GM19328 (cell line): ENCODE results near the gene PDZD2.
"Not testable (repeated sequence)": the region's sequence is repeated elsewhere in the genome, so short reads cannot be mapped to it uniquely, and the experiment has no call there.

Experiments
- ATAC-seq: cut with Tn5 transposase; IDR thresholded peaks from one replicate; pipeline ENCODE4 v1.9.1; 2021; ENCODE audit warnings: mild to moderate bottlenecking, moderate library complexity; ENCODE audit not compliant: unreplicated experiment

Gene PDZD2

GRCh38 chr5:31962871-31963307 lies 324.0 kb downstream of the PDZD2 start:
- ATAC-seq: no peak

GRCh38 chr5:31963358-31964006 lies 324.6 kb downstream of the PDZD2 start:
- no peak for ATAC-seq

GRCh38 chr5:31964007-31964360 lies 325.1 kb downstream of the PDZD2 start:
- no peak for ATAC-seq

DNA sequence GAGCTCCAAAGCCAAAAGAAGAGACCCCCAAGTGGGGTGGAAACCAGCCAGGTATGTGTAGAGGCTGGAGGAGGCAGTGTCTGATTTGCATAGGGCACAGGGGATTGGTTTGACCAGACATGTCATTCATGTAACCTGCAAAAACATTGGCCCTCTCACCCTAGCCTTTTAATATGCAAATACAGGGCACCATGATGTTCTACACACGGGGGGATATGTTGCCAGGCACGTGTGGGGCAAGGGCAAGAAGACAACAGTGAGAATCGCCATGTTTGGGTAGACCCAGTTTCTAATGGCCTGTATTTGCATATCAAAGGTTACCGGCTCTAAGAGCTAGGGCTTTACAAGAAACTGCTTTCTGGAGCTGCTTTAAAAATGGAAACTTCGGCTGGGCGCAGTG lies 326.3 kb downstream of the PDZD2 start:
- no peak for ATAC-seq

GRCh38 chr5:31966936-31967335 lies 328.0 kb downstream of the PDZD2 start:
- no peak for ATAC-seq

GRCh38 chr5:31967461-31967860 lies 328.5 kb downstream of the PDZD2 start:
- no peak for ATAC-seq

GRCh38 chr5:31972558-31972957 lies 333.6 kb downstream of the PDZD2 start:
- ATAC-seq: no peak

DNA sequence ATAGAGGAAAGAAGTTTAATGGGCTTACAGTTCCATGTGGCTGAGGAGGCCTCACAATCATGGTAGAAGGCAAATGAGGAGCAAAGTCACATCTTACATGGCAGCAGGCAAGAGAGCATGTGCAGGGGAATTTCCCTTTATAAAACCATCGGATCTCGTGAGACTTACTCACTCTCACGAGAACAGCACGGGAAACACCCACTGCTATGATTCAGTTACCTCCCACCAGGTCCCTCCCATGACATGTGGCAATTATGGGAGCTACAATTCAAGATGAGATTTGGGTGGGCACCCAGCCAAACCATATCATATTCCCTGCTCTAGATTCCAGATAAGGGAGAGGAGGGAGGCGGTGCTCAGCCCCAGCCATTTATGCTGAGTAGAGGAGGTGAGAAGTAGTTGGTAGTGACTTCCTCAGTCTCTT lies 336.3 kb downstream of the PDZD2 start:
- ATAC-seq: not testable (repeated sequence)

GRCh38 chr5:31976169-31976568 lies 337.2 kb downstream of the PDZD2 start:
- ATAC-seq: no peak

- ATAC-seq: no peak
These were observed 342.5 kb downstream of the PDZD2 start for GRCh38 chr5:31981361-31981945.

- no peak for ATAC-seq
These were observed 343.1 kb downstream of the PDZD2 start for GRCh38 chr5:31982027-31982426.

- no peak for ATAC-seq
These were observed 343.7 kb downstream of the PDZD2 start for GRCh38 chr5:31982621-31983020.

DNA sequence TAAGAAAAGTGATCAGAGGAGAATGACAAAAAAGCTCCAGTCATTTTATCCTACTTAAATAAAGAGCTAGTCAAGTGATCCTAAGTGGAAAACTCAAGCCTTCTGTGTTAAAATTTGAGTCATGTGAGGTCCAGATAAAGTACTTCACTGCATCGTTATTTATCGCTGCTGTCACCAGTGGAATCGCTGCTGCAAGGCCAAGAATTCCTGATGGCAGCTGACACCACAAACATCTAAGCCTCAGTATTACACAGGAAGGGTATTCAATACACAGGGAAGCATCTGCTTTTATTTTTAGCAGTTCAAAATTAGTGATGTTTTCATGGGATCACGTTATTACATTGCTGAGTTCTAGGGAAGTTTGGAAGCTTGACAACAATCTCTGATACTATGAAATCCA lies 344.9 kb downstream of the PDZD2 start:
- no peak for ATAC-seq

- ATAC-seq: no peak
These were observed 345.8 kb downstream of the PDZD2 start for GRCh38 chr5:31984691-31985090.

DNA sequence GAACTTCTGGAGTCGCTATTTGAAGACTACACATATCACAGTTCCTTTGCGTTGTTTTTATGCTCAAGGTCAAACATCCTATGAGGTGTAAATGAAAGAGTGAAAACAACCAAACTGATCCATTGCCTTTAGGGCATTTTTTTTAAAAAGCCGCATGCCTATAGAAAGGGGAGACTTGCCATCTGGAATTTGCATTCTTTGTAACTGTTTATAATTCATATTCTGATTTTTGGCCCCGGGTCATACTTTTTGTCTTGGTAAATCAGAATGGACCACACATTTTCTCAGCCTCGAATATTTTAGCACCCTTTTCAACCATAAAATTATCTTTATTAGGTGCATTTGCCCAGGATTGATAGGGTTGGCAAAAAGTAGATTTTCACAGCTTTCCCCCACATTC lies 347.2 kb downstream of the PDZD2 start:
- no peak for ATAC-seq

DNA sequence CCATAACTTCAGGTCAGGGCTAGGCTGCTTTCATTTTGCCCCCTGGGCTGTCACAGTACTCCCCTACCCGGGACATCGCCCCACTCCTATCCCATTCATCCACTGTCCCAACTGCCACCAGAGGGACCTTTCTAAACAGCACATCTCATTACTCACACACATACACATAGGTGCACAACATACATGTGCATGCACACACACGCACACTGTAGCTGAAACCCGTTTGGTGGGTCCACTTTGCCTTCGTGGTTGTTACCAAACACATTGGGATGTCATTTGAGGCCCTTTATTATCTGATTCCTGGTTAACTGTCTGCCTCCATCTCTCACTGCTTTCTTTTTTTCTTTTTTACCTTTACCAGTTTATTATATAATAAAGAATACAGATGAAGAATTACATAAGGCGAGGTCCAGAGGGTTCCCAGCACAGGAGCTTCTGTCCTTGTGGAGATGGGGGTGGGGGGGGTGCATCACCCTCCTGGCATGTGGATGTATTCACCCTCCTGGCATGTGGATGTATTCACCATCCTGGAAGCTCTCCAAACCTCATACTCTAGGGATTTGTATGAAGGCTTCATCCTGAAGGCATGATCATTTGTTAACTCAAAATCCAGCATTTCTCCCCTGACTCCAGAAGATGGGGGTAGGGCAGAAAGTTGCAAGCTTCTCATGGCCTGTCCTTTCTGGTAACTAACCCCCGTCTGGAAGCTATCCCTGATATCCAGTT lies 349.2 kb downstream of the PDZD2 start:
- ATAC-seq: no peak

DNA sequence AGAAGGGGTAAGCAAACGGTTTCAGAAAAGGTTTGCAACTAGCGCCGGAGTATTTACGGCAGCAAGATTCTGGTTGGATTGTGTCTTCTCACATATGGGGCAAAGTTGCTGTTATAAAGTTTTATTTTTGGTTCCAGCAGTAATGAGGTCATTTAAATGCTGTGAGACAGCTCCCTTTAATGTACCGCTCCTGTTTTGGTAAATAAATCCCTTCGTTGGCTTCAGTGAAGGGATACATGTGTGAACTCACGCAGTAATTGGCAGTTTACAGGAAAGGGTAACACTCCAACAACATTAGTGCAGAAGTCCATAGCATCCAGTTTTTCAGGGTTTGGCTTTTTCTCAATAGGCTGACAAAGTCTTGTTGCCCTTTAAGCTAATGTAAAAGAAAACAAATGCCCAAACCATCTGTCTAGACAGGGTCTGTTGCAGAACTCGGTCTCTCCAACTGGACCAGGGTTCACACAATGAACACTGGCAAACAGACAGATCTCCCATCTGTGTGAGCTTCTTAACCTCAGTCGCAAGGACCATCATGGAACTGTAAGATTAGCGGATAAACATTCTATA lies 351.2 kb downstream of the PDZD2 start:
- ATAC-seq: no peak

DNA sequence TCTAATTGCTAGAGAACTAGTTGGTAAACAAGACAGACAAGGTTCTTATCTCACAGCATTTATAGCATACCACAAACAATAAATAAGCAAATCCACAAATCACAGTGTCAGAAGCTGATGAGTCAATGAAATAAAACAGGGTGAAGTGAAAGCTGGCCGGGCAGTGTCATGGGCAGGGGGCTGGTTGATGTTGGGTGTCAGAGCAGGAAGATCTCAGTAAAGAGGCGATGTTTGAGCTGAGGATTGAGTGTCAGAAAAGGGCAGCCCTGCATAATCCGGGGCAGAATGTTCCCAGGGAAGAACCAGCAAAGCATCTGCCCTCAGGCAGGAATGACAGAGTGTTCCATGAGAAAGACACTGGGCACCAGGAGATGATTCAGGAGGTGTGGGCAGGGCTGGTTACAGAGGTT lies 351.8 kb downstream of the PDZD2 start:
- no peak for ATAC-seq

GRCh38 chr5:31992377-31992776 lies 353.4 kb downstream of the PDZD2 start:
- ATAC-seq: peak; percentile 38

GRCh38 chr5:31993165-31993961 lies 354.4 kb downstream of the PDZD2 start:
- no peak for ATAC-seq

- ATAC-seq: peak; percentile 43
These were observed 356.1 kb downstream of the PDZD2 start for GRCh38 chr5:31995006-31995405.
